SK-MEL-5 (cell line): ENCODE data around the gene PRRC2B. TPM values are rescaled to one million over a fixed set of nuclear protein-coding genes. Genes with fewer than 3 reads are reported as not detected.
A peak's percentile ranks its signal among the peaks of the same experiment; 100 is the strongest.

ENCODE experiments used
- DNase-seq: peaks from one replicate; pipeline ENCODE4 v3.0.0-alpha.2; 2016; ENCODE audit warnings: low read depth, low spot score
- in situ Hi-C: cut with HindIII; loops from 2 replicates; pipeline ENCODE4 v1.10.0; 2016; ENCODE audit warnings: low sequenced_read_pairs, high pct_unique_total_duplicates, low pct_unique_long_range_greater_than_20kb
- total RNA-seq: library from RNA; depleted of rRNA; stranded (reverse); fragments of >200 nt; shearing (Covaris generic); gene quantifications from 2 replicates; pipeline ENCODE4 v1.2.3, GENCODE V29; 2014

PRRC2B gene
- total RNA-seq, 1 experiment from 2014 or later, result 40.1 TPM

GRCh38 chr9:131403493-131403773 lies 9.5 kb downstream of the PRRC2B start:
- in situ Hi-C loops, result no loop called here
- no peak for DNase-seq

GRCh38 chr9:131404581-131404980 lies 10.7 kb downstream of the PRRC2B start:
- in situ Hi-C loops, result no loop called here
- no peak for DNase-seq

GRCh38 chr9:131404987-131405386 lies 11.1 kb downstream of the PRRC2B start:
- DNase-seq, result no peak
- in situ Hi-C loops, result no loop called here

GRCh38 chr9:131405428-131405827 lies 11.5 kb downstream of the PRRC2B start:
- no peak for DNase-seq
- in situ Hi-C loops, result no loop called here

- no peak for DNase-seq
- in situ Hi-C loops, result no loop called here
These were observed 12.1 kb downstream of the PRRC2B start for GRCh38 chr9:131405858-131406537.

- DNase-seq, result no peak
These were observed 12.9 kb downstream of the PRRC2B start for GRCh38 chr9:131406563-131407436.

GRCh38 chr9:131407717-131408195 lies 13.9 kb downstream of the PRRC2B start:
- in situ Hi-C loops, result no loop called here

More at GRCh38 chr9:131406563-131407436, 12.9 kb downstream of the PRRC2B start:
- in situ Hi-C loops, result no loop called here

GRCh38 chr9:131409458-131409992 lies 15.6 kb downstream of the PRRC2B start:
- in situ Hi-C loops, result no loop called here
- DNase-seq, result no peak

More at GRCh38 chr9:131407717-131408195, 13.9 kb downstream of the PRRC2B start:
- DNase-seq, result peak; percentile 71

GRCh38 chr9:131410044-131410491 lies 16.2 kb downstream of the PRRC2B start:
- no peak for DNase-seq
- in situ Hi-C loops, result no loop called here

GRCh38 chr9:131411719-131412681 lies 18.1 kb downstream of the PRRC2B start:
- in situ Hi-C loops, result no loop called here
- DNase-seq, result peak; percentile 89

- DNase-seq, result no peak
- in situ Hi-C loops, result no loop called here
These were observed 22.6 kb downstream of the PRRC2B start for GRCh38 chr9:131416509-131416908.

GRCh38 chr9:131417264-131418142 lies 23.6 kb downstream of the PRRC2B start:
- DNase-seq, result no peak
- in situ Hi-C loops, result no loop called here

- no peak for DNase-seq
- in situ Hi-C loops, result no loop called here
These were observed 24.5 kb downstream of the PRRC2B start for GRCh38 chr9:131418143-131419025.

- in situ Hi-C loops, result no loop called here
These were observed 25.2 kb downstream of the PRRC2B start for GRCh38 chr9:131419026-131419614.

GRCh38 chr9:131419716-131420115 lies 25.8 kb downstream of the PRRC2B start:
- DNase-seq, result no peak
- in situ Hi-C loops, result no loop called here

More at GRCh38 chr9:131419026-131419614, 25.2 kb downstream of the PRRC2B start:
- no peak for DNase-seq
